Measurements from ENCODE around the gene LAMA4. TPM values are rescaled to one million over a fixed set of nuclear protein-coding genes. Genes with fewer than 3 reads are reported as not detected.

Gene LAMA4
- polyA plus RNA-seq, 1 donor from 2014 or later: 0.69 TPM

DNA sequence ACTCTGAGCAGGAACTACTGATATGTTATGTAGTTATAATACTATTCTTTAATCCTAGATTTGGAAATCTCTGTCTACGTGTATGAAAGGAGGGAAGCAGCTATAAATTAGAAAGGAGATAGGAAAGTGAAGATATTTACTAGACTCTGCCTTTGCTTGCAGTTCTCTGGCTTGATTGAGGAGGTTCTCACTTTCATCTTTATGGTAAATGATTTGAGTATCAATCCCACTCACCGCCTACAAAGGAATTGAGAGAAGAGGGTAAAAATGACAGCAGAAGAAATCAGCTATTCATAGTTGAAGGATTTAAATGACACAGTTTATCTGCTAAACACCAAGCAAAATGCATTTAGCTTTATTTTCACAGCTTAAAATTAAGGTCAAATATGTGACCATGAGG is 99.7 kb downstream of the LAMA4 start:
- no peaks in the 10 kb centered on the region for H3K79me2 ChIP-seq (replicated peaks; ENCODE audit: insufficient read depth, low read length)
- TF ChIP-seq MXI1 (conservative IDR thresholded peaks at IDR 0.05; ENCODE audit: poor library complexity, severe bottlenecking) (no peak), POLR2AphosphoS5 (IDR thresholded peaks at IDR 0.05) (no peak), TAF1 (IDR thresholded peaks at IDR 0.05; ENCODE audit: low read depth) (no peak), SMC3 (conservative IDR thresholded peaks at IDR 0.05; ENCODE audit: poor library complexity) (no peak), RAD21 (conservative IDR thresholded peaks at IDR 0.05) (no peak)
- TF ChIP-seq, protein P1, sequence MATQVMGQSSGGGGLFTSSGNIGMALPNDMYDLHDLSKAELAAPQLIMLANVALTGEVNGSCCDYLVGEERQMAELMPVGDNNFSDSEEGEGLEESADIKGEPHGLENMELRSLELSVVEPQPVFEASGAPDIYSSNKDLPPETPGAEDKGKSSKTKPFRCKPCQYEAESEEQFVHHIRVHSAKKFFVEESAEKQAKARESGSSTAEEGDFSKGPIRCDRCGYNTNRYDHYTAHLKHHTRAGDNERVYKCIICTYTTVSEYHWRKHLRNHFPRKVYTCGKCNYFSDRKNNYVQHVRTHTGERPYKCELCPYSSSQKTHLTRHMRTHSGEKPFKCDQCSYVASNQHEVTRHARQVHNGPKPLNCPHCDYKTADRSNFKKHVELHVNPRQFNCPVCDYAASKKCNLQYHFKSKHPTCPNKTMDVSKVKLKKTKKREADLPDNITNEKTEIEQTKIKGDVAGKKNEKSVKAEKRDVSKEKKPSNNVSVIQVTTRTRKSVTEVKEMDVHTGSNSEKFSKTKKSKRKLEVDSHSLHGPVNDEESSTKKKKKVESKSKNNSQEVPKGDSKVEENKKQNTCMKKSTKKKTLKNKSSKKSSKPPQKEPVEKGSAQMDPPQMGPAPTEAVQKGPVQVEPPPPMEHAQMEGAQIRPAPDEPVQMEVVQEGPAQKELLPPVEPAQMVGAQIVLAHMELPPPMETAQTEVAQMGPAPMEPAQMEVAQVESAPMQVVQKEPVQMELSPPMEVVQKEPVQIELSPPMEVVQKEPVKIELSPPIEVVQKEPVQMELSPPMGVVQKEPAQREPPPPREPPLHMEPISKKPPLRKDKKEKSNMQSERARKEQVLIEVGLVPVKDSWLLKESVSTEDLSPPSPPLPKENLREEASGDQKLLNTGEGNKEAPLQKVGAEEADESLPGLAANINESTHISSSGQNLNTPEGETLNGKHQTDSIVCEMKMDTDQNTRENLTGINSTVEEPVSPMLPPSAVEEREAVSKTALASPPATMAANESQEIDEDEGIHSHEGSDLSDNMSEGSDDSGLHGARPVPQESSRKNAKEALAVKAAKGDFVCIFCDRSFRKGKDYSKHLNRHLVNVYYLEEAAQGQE (IDR thresholded peaks at IDR 0.05; ENCODE audit: borderline replicate concordance): no peak
- no peak overlapping the region for H3K4me3 ChIP-seq (ENCODE audit: low read length)
- no peaks in the 10 kb centered on the region for H3K27me3 ChIP-seq (ENCODE audit: insufficient read depth, low read depth, low read length)
- no peaks in the 10 kb centered on the region for H3K36me3 ChIP-seq (ENCODE audit: insufficient read depth, low read length)
- no peaks in the 10 kb centered on the region for H3F3A ChIP-seq (ENCODE audit: insufficient read depth, low read length, poor library complexity, severe bottlenecking)
- no peak overlapping the region for H3K9ac ChIP-seq (ENCODE audit: low read length)
- H3K27ac ChIP-seq (ENCODE audit: low read length): no peak overlapping the region
- no peak overlapping the region for H3K4me2 ChIP-seq (ENCODE audit: low read length)
- no peak overlapping the region for H2AFZ ChIP-seq (ENCODE audit: low read depth, low read length)
- H3K9me3 ChIP-seq (ENCODE audit: low read length): no peaks in the 10 kb centered on the region
- H3K9me2 ChIP-seq (ENCODE audit: insufficient read depth, low read length): no peaks in the 10 kb centered on the region
- H4K20me1 ChIP-seq (ENCODE audit: insufficient read depth): no peaks in the 10 kb centered on the region

DNA sequence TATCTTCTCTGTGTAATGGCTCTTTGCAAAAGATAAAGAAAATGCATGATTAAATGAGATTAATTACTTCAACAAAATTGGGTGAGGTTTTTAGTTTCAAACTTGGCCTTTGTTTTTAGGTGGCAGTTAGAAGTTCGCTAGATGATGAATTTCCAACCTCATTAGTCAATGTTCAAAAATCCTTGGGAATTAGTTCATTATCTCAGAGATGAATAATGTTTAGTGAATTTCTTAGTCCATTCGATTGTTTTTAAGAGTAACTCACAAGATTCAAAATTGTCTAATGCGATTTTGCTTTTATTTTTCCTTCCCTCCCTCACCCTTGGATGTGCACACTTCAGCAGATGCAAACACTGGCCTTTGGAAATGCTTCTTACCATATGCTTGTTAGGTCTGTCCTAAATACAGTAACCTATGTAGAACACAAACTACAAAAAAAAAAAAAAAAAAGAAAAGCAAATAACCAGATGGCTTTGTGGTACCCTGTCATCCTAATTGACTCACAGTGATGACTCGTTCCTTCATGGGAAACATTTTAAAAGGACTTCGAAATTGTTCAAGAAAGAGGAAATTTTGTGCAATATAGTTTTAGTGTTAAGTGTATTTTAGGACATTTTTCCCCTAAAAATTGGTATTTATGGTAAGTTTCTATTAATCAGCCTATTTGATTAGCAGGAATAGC is 100.3 kb downstream of the LAMA4 start:
- Histone ChIP-seq H3K36me3 (ENCODE audit: insufficient read depth, low read length) (no peaks in the 10 kb centered on the region), H3K9ac (ENCODE audit: low read length) (no peak overlapping the region), H3K9me3 (ENCODE audit: low read length) (no peaks in the 10 kb centered on the region), H3K4me2 (ENCODE audit: low read length) (no peak overlapping the region), H4K20me1 (ENCODE audit: insufficient read depth) (no peaks in the 10 kb centered on the region), H3K27ac (ENCODE audit: low read length) (no peak overlapping the region), H2AFZ (ENCODE audit: low read depth, low read length) (no peak overlapping the region), H3F3A (ENCODE audit: insufficient read depth, low read length, poor library complexity, severe bottlenecking) (no peaks in the 10 kb centered on the region), H3K79me2 (replicated peaks; ENCODE audit: insufficient read depth, low read length) (no peaks in the 10 kb centered on the region), H3K9me2 (ENCODE audit: insufficient read depth, low read length) (no peaks in the 10 kb centered on the region), H3K4me3 (ENCODE audit: low read length) (no peak overlapping the region), H3K27me3 (ENCODE audit: insufficient read depth, low read depth, low read length) (no peaks in the 10 kb centered on the region)
- TF ChIP-seq POLR2AphosphoS5 (IDR thresholded peaks at IDR 0.05) (no peak), EZH2 (IDR thresholded peaks at IDR 0.05; ENCODE audit: borderline replicate concordance, insufficient read depth, low read length, poor library complexity, severe bottlenecking) (no peak), CTCF (IDR thresholded peaks at IDR 0.05; ENCODE audit: poor library complexity, severe bottlenecking) (no peak), SMC3 (conservative IDR thresholded peaks at IDR 0.05; ENCODE audit: poor library complexity) (no peak), RAD21 (conservative IDR thresholded peaks at IDR 0.05) (no peak), MXI1 (conservative IDR thresholded peaks at IDR 0.05; ENCODE audit: poor library complexity, severe bottlenecking) (no peak), TAF1 (IDR thresholded peaks at IDR 0.05; ENCODE audit: low read depth) (no peak)
